HG03521 (cell line): ENCODE data around the gene LGR4.
"Not testable (repeated sequence)": the region's sequence is repeated elsewhere in the genome, so short reads cannot be mapped to it uniquely, and the experiment has no call there.

ENCODE experiments used
- ATAC-seq: cut with Tn5 transposase; IDR thresholded peaks from one replicate; pipeline ENCODE4 v1.9.1; 2021; ENCODE audit warnings: mild to moderate bottlenecking, moderate library complexity; ENCODE audit not compliant: unreplicated experiment

LGR4 gene

GRCh38 chr11:27353593-27354358 lies 118.8 kb downstream of the LGR4 start:
- ATAC-seq = no peak

- ATAC-seq = no peak
Measured at GRCh38 chr11:27352781-27353180, 119.8 kb downstream of the LGR4 start.

- ATAC-seq = no peak
Measured at GRCh38 chr11:27350511-27350910, 122.1 kb downstream of the LGR4 start.

GRCh38 chr11:27349919-27350318 lies 122.7 kb downstream of the LGR4 start:
- ATAC-seq = no peak

GRCh38 chr11:27348340-27348873 lies 124.2 kb downstream of the LGR4 start:
- ATAC-seq = no peak

GRCh38 chr11:27347359-27348339 lies 124.9 kb downstream of the LGR4 start:
- no peak for ATAC-seq

GRCh38 chr11:27339941-27340340 lies 132.6 kb downstream of the LGR4 start:
- no peak for ATAC-seq

GRCh38 chr11:27334764-27335163 lies 137.8 kb downstream of the LGR4 start:
- ATAC-seq = not testable (repeated sequence)

- no peak for ATAC-seq
Measured at GRCh38 chr11:27331981-27332380, 140.6 kb downstream of the LGR4 start.

- no peak for ATAC-seq
Measured at GRCh38 chr11:27330633-27331270, 141.8 kb downstream of the LGR4 start.

- ATAC-seq = no peak
Measured at GRCh38 chr11:27329867-27330632, 142.5 kb downstream of the LGR4 start.

GRCh38 chr11:27328614-27329013 lies 144.0 kb downstream of the LGR4 start:
- no peak for ATAC-seq

GRCh38 chr11:27327064-27327463 lies 145.5 kb downstream of the LGR4 start:
- not testable (repeated sequence) for ATAC-seq

GRCh38 chr11:27322196-27322595 lies 150.4 kb downstream of the LGR4 start:
- ATAC-seq = not testable (repeated sequence)

- not testable (repeated sequence) for ATAC-seq
Measured at GRCh38 chr11:27321340-27321739, 151.2 kb downstream of the LGR4 start.

- peak; percentile 92 for ATAC-seq
Measured at GRCh38 chr11:27319072-27319471, 153.5 kb downstream of the LGR4 start.

- ATAC-seq = no peak
Measured at GRCh38 chr11:27317751-27318150, 154.8 kb downstream of the LGR4 start.
